ENCODE results near the gene CMC4. TPM values are rescaled to one million over a fixed set of nuclear protein-coding genes. Genes with fewer than 3 reads are reported as not detected.

Gene CMC4, protein sequence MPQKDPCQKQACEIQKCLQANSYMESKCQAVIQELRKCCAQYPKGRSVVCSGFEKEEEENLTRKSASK
- total RNA-seq = 17.6 and 22.7 TPM in 2 replicates

DNA sequence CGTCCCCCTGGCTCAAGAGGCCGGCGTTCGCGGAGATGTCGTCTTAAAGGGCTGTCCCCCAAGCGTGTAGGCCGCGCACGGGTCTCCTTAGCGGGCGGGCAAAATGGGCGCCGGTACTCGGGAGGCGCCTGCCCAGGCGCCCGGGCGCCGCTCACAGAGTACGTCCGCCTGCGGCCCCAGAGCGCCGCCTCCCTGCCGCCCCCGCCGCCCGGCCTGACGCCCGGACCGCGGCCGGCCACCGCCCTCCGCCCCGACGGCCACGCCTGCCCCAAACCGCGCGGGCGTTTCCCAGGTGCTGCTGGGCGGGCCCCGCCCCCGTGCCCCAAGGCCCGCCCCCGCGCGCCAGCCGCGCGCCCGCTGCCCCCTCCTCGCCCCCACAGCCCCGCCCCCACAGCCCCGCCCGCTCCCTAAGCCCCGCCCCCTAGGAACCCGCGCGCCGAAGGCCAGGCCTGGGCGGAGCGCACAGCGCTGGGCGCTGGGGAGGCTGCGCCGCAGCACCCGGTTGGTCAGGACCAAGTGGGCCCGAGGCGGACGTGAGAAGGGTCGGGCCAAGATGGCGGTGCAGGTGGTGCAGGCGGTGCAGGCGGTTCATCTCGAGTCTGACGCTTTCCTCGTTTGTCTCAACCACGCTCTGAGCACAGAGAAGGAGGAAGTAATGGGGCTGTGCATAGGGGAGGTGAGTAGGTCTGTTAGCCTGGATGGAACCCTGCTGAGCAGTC is at the start of gene CMC4, which contains the start of the genes BRCC3 and MTCP1:
CMC4 (minus strand) TSS at position 162 of the 719 bp plus-strand sequence. CDS start 7,113 bp downstream, outside the sequence.
BRCC3 (plus strand) TSS at position 534 of the 719 bp plus-strand sequence; CDS start at position 554, 20 bp downstream.
MTCP1 (minus strand) TSS at position 162 of the 719 bp plus-strand sequence. CDS start 5,126 bp downstream, outside the sequence.

DNA sequence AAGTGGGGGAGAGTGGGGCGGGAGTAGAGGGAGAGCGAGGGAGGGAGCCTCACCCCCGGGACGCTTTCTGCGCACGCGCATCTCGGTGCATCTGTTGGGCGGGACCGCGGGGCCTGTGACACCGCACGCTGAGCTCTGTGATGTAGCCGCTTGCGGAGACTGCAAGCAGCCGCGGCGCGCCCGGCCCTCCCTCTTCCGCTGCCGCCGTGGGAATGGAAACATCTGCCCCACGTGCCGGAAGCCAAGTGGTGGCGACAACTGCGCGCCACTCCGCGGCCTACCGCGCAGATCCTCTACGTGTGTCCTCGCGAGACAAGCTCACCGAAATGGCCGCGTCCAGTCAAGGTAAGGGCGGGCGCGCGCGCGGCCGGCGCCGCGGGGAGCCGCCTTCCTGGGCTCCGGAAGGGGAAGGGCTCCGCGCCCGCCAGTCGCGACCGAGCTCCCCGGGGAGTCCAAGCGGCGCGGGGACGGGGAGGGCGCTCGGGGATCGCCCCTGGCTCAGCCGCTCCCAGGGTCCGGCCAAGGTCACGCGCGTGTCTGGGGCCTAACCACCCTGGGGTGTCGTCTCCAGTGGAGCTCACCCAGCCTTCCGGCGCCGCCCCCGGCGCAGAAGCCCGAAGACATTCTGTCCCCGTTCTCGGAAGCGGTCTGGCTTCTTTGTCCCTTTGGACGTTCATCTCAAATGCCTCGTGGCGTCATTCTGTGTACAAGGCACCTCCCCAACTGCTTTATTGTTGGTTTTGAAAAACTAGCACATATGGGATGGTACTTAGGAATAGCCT is 44.0 kb downstream of the CMC4 start, which contains the start of gene FUNDC2:
FUNDC2 (plus strand) TSS at position 118 of the 782 bp plus-strand sequence; CDS start at position 213, 95 bp downstream.

DNA sequence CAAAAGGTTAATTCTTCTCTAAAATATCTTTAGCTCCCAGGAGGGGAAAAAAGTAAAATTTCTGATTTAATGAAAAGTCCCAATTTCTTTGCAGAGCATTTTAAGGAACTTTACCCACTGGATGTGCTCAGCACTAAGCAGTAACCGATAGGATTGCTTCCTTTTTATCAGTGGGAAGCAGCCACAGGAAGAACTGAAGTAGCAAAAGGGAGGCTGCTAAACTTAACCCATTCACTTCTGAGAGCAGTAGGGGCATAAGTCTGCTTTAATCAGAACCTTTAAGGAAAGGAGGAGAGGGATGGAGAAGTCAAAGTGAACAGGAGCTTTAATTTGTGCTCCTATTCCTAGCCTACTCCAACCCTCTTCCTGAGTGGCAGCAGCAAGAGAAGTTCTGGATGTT is 48.4 kb downstream of the CMC4 start, which contains the start of gene F8:
F8 (minus strand) TSS at position 139 of the 400 bp plus-strand sequence. CDS start 171 bp downstream, outside the sequence.

Other genes starting within 250 kb of the CMC4 start
- not detected in 2 replicates for gene SMIM9, start 236.5 kb downstream of the CMC4 start, total RNA-seq
- 8.4 and 9.7 TPM in 2 replicates for gene F8A1, start 184.8 kb downstream of the CMC4 start, total RNA-seq
- 0.86 and 2.3 TPM in 2 replicates for gene F8, start 48.4 kb downstream of the CMC4 start, total RNA-seq
- gene FUNDC2, start 44.3 kb downstream of the CMC4 start, total RNA-seq = 55.6 and 70.4 TPM in 2 replicates
- 0.86 and 1.4 TPM in 2 replicates for gene MTCP1, start within 50 bp of the CMC4 start, total RNA-seq
- 12.8 and 19.0 TPM in 2 replicates for gene BRCC3, start 372 bp upstream of the CMC4 start, total RNA-seq
- 64.0 and 84.7 TPM in 2 replicates for gene VBP1, start 145.3 kb upstream of the CMC4 start, total RNA-seq
- gene RAB39B, start 193.4 kb upstream of the CMC4 start, total RNA-seq = 0.35 TPM in 1 of 2 replicates, not detected in the other